Measurements from ENCODE around the gene REPIN1.
A peak's percentile ranks its signal among the peaks of the same experiment; 100 is the strongest.

Gene REPIN1

DNA sequence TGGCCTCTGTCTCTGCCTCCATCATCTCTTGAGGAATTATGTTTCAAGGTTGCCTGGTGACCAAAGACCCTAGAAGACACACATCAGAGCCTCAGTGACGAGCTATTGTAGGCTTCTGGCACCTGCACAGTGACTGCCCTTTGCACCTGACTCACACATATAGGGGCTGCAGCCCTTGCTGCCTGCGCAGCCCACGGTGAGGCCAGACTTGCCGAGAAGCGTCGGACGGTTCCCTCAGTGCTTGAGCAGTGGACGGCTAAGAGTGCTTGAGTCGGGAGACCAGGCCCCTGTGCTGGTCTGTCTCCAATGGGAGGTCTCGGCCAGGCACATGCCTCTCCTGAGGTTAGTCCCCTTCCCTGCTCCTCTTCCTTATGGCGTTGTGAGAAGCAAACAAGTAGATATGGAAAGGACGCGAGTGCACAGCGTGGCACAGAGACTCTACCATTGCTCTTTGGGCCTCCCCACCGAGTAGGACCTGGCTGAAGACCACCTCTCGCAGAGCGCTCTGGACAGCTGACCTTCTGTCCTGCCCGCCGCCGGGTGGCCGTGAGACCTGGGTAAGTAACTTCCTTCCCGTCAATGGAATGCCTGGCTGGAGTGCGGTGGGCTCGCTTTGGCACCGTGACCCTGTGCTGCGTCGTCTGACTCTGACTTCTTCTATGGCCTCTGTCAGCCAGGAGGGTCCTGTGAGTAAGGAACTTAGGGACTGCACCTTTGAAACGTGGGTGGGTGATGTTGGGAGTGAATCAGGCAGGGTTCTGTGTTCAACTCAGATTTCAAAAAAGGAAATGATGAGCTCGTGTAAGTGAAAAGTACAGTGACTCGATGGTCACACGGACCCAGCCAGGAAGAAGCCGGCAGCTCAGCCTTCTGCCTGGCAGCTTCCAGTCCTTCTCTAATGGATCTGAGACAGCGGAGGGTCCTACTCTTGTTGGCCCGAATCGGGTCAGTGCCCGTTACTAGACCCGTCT lies 44.2 kb downstream of the REPIN1 start:
- no peak for DNase-seq (ENCODE audit: low read depth)
- H3K4me3 ChIP-seq (ENCODE audit: control insufficient read depth, low read depth, low read length): no peak overlapping the region
- TF ChIP-seq, protein P1, sequence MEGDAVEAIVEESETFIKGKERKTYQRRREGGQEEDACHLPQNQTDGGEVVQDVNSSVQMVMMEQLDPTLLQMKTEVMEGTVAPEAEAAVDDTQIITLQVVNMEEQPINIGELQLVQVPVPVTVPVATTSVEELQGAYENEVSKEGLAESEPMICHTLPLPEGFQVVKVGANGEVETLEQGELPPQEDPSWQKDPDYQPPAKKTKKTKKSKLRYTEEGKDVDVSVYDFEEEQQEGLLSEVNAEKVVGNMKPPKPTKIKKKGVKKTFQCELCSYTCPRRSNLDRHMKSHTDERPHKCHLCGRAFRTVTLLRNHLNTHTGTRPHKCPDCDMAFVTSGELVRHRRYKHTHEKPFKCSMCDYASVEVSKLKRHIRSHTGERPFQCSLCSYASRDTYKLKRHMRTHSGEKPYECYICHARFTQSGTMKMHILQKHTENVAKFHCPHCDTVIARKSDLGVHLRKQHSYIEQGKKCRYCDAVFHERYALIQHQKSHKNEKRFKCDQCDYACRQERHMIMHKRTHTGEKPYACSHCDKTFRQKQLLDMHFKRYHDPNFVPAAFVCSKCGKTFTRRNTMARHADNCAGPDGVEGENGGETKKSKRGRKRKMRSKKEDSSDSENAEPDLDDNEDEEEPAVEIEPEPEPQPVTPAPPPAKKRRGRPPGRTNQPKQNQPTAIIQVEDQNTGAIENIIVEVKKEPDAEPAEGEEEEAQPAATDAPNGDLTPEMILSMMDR (IDR thresholded peaks at IDR 0.05; ENCODE audit: control insufficient read depth, insufficient read depth, low read depth, low read length, missing control alignments): no peak

DNA sequence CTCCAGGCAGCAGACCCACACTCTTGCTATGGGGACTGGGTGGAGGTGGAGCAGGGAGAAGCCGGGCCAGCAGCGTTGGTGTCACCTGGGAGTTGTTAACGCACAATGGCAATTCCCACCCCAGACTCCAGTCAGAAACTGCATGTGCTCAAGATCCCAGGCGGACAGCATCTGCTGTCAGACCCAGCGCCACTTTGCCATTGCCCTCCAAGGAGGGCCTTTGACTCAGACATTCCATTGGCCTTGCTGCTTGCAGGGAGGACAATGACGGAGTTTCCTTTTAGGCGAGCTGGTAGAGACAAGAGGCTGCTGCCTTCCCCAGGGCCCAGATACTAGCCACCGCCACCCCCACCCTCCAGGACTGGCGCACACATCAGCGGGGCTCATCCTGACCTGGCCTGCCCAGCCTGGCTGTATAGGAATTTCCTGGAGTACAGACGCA lies 45.0 kb downstream of the REPIN1 start:
- TF ChIP-seq, protein P1 (IDR thresholded peaks at IDR 0.05; ENCODE audit: control insufficient read depth, insufficient read depth, low read depth, low read length, missing control alignments): no peak
- DNase-seq (ENCODE audit: low read depth): no peak
- no peak overlapping the region for H3K4me3 ChIP-seq (ENCODE audit: control insufficient read depth, low read depth, low read length)

DNA sequence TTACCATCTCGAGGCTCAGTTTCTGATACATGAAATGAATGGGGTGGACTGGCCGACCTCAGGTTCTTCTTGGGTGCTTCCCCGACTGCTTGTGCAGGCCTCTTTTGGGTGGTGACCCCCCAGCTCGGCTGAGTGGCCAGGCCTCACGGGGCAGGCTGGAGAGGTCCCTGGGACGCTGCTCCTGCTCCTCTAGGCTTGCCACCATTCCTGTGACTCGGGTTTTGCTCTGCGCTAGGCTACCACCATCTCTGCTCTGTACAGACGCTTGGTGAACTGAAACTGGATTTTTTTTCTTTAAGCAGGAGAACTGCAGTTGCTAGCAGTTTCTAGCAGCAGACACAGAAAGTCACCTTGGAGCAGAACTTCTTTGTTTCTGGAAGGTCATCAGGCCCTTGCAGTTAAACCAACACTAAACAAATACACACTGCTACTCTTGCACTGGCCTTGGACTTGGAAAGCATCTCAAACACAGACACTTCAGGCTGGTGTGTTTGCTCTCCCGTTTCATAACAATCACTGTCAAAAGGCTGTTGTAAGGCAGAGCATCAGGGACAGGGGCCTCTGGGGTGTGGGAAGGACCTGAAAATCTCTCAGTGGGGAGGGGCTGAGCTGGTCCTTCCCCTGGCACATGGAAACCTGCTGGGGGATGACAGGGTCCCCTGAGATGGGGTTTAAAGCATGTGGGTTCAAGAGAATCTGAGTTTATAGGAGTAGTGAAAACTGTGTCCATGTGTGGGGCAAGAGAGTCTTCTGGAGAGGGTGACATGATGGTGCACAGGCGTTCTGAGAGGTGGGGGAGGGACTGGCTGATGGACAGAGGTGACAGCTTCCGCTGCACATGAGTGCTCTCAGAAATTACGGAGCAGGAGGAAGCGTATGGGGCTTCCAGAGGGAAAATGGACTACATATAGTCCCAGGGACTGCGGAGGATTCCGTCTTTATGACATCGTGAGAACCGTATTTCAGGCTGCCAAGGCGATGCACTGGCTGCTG lies 46.8 kb downstream of the REPIN1 start:
- no peak overlapping the region for H3K4me3 ChIP-seq (ENCODE audit: control insufficient read depth, low read depth, low read length)
- TF ChIP-seq, protein P1 (IDR thresholded peaks at IDR 0.05; ENCODE audit: control insufficient read depth, insufficient read depth, low read depth, low read length, missing control alignments): no peak
- DNase-seq (ENCODE audit: low read depth): no peak

DNA sequence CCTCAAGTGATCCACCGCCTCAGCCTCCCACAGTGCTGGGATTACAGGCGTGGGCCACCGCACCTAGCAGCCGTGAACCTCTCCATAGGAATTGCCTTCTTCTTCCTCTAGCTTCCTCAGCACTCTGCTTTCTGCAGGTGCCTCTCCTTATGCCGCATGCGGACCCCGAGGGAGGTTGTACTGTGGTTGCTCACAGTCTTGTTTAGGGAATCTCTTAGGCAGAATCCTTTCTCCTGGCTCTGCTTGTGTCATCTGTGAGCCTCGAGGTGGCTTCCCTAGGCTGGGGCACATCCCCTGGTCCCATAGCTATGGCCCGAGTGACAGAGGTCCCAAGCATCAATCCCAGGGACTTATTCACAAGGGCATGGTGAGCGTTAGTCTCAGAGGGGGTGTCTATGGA lies 48.6 kb downstream of the REPIN1 start:
- TF ChIP-seq, protein P1 (IDR thresholded peaks at IDR 0.05; ENCODE audit: control insufficient read depth, insufficient read depth, low read depth, low read length, missing control alignments): no peak
- no peak for DNase-seq (ENCODE audit: low read depth)
- no peak overlapping the region for H3K4me3 ChIP-seq (ENCODE audit: control insufficient read depth, low read depth, low read length)

DNA sequence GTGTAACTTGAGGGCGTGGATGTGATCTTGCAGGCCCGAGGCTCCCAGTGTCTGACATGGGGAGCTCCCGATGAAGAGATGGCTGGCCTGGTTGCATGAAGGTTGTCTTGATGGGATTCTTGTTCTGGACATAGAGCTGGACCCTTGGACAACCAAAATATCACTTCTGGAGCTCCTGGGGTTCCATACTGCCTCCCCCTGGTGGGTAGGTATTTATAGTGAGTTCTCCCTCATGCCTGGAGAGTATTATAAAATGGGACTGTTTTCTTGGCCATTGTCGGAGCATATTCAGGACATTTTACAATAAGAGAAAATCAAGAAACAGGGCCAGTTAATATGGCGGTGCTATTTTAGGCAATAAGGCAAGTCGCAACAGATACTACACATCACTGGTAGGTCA lies 49.2 kb downstream of the REPIN1 start:
- DNase-seq (ENCODE audit: low read depth): no peak

DNA sequence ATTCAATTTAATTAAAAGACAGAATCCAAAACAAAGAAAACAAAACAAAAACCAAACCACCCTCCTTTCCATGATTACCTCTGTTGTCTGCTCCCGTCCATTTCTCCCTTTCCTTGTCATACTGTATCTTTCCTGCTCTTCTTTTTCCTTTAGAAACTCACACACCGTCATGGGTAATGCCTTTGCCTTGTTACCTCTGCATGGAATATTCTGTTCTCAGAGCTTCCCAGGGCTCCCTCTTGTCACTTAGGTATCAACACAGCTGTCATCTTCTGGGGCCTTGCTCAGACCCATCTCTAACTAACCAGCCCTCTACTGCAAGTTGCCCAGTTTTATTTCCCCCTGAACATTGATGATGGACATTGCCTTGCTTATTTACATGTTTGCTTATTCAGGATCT lies 51.6 kb downstream of the REPIN1 start:
- H3K4me3 ChIP-seq (ENCODE audit: control insufficient read depth, low read depth, low read length): no peak overlapping the region
- no peak for DNase-seq (ENCODE audit: low read depth)
- TF ChIP-seq, protein P1 (IDR thresholded peaks at IDR 0.05; ENCODE audit: control insufficient read depth, insufficient read depth, low read depth, low read length, missing control alignments): no peak

More for the DNA sequence above, 49.2 kb downstream of the REPIN1 start:
- TF ChIP-seq, protein P1 (IDR thresholded peaks at IDR 0.05; ENCODE audit: control insufficient read depth, insufficient read depth, low read depth, low read length, missing control alignments): peak; percentile 20
- H3K4me3 ChIP-seq (ENCODE audit: control insufficient read depth, low read depth, low read length): no peak overlapping the region
